ENCODE data around the gene ZNF284. TPM values are rescaled to one million over a fixed set of nuclear protein-coding genes. Genes with fewer than 3 reads are reported as not detected.
A peak's percentile ranks its signal among the peaks of the same experiment; 100 is the strongest.

Gene ZNF284
- total and polyA plus RNA-seq, 2 donors (not counting 1 experiment from before 2014, with no cell fraction given), result 2.1 to 3.3 TPM

GRCh38 chr19:44092108-44092507 lies 20.1 kb downstream of the ZNF284 start:
- no peaks in the 10 kb centered on the region for H4K20me1 ChIP-seq (ENCODE audit: control insufficient read depth, insufficient read depth, low read length, poor library complexity, severe bottlenecking)
- ATAC-seq (ENCODE audit: low read depth) (no peak), DNase-seq (no peak)
- H3K79me2 ChIP-seq (ENCODE audit: control insufficient read depth, insufficient read depth, low read length), result peaks cover 21% of the 10 kb centered on the region
- POLR2A ChIA-PET, result no interaction called here
- intact Hi-C loops (cut with micrococcal nuclease), result loop anchor here (10.0 kb wide), 1 partner anchor 313 kb away; the partner anchor contains the start of gene ZNF285
- no peak overlapping the region for H3K4me2 ChIP-seq (replicated peaks; ENCODE audit: low read depth, low read length, poor library complexity, severe bottlenecking)
- CTCF ChIA-PET, result no interaction called here
- no peaks in the 10 kb centered on the region for H3K9me3 ChIP-seq (ENCODE audit: control extremely low read depth in 1 of 3, control insufficient read depth in 2 of 3, insufficient read depth in 1 of 3, low read length in 2 of 3)
- no peaks in the 10 kb centered on the region for H3K27me3 ChIP-seq (replicated peaks in 1 of 4; ENCODE audit: control extremely low read depth in 1 of 4, control insufficient read depth in 3 of 4, insufficient read depth in 4 of 4, low read length in 3 of 4)
- TF ChIP-seq, protein P1, sequence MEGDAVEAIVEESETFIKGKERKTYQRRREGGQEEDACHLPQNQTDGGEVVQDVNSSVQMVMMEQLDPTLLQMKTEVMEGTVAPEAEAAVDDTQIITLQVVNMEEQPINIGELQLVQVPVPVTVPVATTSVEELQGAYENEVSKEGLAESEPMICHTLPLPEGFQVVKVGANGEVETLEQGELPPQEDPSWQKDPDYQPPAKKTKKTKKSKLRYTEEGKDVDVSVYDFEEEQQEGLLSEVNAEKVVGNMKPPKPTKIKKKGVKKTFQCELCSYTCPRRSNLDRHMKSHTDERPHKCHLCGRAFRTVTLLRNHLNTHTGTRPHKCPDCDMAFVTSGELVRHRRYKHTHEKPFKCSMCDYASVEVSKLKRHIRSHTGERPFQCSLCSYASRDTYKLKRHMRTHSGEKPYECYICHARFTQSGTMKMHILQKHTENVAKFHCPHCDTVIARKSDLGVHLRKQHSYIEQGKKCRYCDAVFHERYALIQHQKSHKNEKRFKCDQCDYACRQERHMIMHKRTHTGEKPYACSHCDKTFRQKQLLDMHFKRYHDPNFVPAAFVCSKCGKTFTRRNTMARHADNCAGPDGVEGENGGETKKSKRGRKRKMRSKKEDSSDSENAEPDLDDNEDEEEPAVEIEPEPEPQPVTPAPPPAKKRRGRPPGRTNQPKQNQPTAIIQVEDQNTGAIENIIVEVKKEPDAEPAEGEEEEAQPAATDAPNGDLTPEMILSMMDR (IDR thresholded peaks at IDR 0.05), result no peak
- TF ChIP-seq EZH2 (IDR thresholded peaks at IDR 0.05; ENCODE audit: borderline replicate concordance, insufficient read depth, low read depth, low read length, poor library complexity, severe bottlenecking), result no peak
- H2AFZ ChIP-seq (ENCODE audit: insufficient read depth, low read depth, low read length, poor library complexity, severe bottlenecking), result no peak overlapping the region
- H3K9me3 Mint-ChIP-seq (ENCODE audit: insufficient read depth), result no peaks in the 10 kb centered on the region
- 75% methylated on average over 2 of the region's 4 CpGs for WGBS (ENCODE audit: insufficient coverage)
- H3K4me1 ChIP-seq (ENCODE audit: control insufficient read depth in 2 of 2, insufficient read depth in 2 of 2, low read length in 2 of 2), result peaks cover 4 to 9% of the 10 kb centered on the region in 2 donors
- H3K4me3 Mint-ChIP-seq, result no peak overlapping the region
- H3K9ac ChIP-seq (ENCODE audit: low read length), result no peak overlapping the region
- H3K27me3 Mint-ChIP-seq, result no peaks in the 10 kb centered on the region
- H3K27ac Mint-ChIP-seq, result no peak overlapping the region
- peaks cover 16% of the 10 kb centered on the region for H3K4me1 Mint-ChIP-seq
- no peak overlapping the region for H3K4me3 ChIP-seq (ENCODE audit: control extremely low read depth in 1 of 5, extremely low read depth in 1 of 5, insufficient read depth in 1 of 5, low read depth in 2 of 5, low read length in 4 of 5)
- peaks cover under 1 to 7% of the 10 kb centered on the region in 2 experiments for H3K36me3 ChIP-seq (replicated peaks in 1 of 2; ENCODE audit: control extremely low read depth in 1 of 2, control insufficient read depth in 1 of 2, extremely low read depth in 1 of 2, insufficient read depth in 2 of 2, low read length in 1 of 2)
- H3K27ac ChIP-seq (ENCODE audit: low read length in 2 of 2), result no peak overlapping the region

DNA sequence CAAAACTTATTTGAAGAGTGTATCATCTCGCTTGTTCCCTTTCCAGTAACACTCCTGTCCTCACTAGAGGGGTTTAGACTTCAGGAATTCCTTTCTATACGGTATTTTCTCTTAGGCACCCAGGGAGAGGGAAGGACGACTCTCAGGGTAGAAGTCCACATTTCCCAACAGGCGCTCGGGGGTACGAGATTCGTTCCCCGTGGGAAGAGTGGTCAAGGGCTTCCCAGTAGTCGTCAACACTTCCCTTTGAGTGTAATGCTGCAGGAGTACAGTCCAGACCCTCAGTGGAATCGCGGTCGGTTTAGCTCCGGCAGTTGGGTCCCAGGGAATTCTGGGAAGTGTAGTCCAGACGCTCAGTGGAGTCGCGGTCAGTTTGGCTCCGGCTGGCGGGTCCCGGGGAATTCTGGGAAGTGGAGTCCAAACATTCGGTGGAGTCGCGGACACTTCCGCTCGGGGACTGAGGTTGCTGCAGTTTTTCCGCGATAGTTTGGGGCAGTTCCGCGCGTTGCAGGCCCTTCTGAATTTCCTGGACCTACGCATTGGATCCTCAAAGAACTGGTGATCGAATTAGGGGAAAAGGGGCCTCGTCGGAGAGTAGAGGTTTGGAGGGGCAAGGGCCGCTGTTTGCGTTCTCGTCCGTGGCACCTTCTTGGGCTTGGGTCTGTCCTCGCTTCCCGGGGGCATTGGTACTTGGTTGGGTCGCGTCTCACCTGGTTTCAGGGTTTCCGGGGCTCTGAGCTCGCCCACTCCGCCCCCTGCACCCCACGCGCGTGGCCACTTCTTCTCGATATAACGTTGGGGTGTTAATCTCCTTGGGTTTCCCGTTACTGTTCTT lies 22.2 kb downstream of the ZNF284 start, which contains the start of gene ZNF224:
TSS of gene ZNF224 (plus strand) at position 431 of the 835 bp plus-strand sequence. CDS start 3,513 bp downstream, outside the sequence.
- Histone ChIP-seq H3K27me3 (replicated peaks in 1 of 4; ENCODE audit: control extremely low read depth in 1 of 4, control insufficient read depth in 3 of 4, insufficient read depth in 4 of 4, low read length in 3 of 4) (no peaks in the 10 kb centered on the region), H3K27ac (ENCODE audit: low read length in 2 of 2) (peak within 1 kb of the TSS; percentile 39 to 70), H3K4me3 (ENCODE audit: control extremely low read depth in 1 of 5, extremely low read depth in 1 of 5, insufficient read depth in 1 of 5, low read depth in 2 of 5, low read length in 4 of 5) (peak within 1 kb of the TSS; percentile 67 to 95 (median 89)), H3K9ac (ENCODE audit: low read length) (peak within 1 kb of the TSS; percentile 80), H3K4me1 (ENCODE audit: control insufficient read depth in 2 of 2, insufficient read depth in 2 of 2, low read length in 2 of 2) (peaks cover 4 to 9% of the 10 kb centered on the region in 2 donors), H4K20me1 (ENCODE audit: control insufficient read depth, insufficient read depth, low read length, poor library complexity, severe bottlenecking) (peaks cover 3% of the 10 kb centered on the region), H2AFZ (ENCODE audit: insufficient read depth, low read depth, low read length, poor library complexity, severe bottlenecking) (peak within 1 kb of the TSS; percentile 97), H3K36me3 (replicated peaks in 1 of 2; ENCODE audit: control extremely low read depth in 1 of 2, control insufficient read depth in 1 of 2, extremely low read depth in 1 of 2, insufficient read depth in 2 of 2, low read length in 1 of 2) (peaks cover 15 to 26% of the 10 kb centered on the region in 2 experiments), H3K79me2 (ENCODE audit: control insufficient read depth, insufficient read depth, low read length) (peaks cover 40% of the 10 kb centered on the region), H3K4me2 (replicated peaks; ENCODE audit: low read depth, low read length, poor library complexity, severe bottlenecking) (peak within 1 kb of the TSS; percentile 86), H3K9me3 (ENCODE audit: control extremely low read depth in 1 of 3, control insufficient read depth in 2 of 3, insufficient read depth in 1 of 3, low read length in 2 of 3) (no peaks in the 10 kb centered on the region)
- CTCF ChIA-PET, result interaction anchor here (0.6 to 2.3 kb wide), 7 partner anchors 45 to 348 kb away, joined by 3 to 7 read pairs (median 4); partner anchors contain the start of genes ZNF235 and ZNF45
- DNase-seq (peak; percentile 87), ATAC-seq (ENCODE audit: low read depth) (peak; percentile 94)
- Mint-ChIP-seq H3K4me3 (peak within 1 kb of the TSS; percentile 96), H3K27ac (peak within 1 kb of the TSS; percentile 90), H3K9me3 (ENCODE audit: insufficient read depth) (no peaks in the 10 kb centered on the region), H3K4me1 (peaks cover 22% of the 10 kb centered on the region), H3K27me3 (no peaks in the 10 kb centered on the region)
- intact Hi-C loops (cut with micrococcal nuclease), result loop anchor here (1.0 to 10.0 kb wide), 10 partner anchors 19 to 311 kb away; partner anchors contain the start of genes ZNF222, ZNF225, ZNF230 and ZNF234
- TF ChIP-seq, protein P1 (IDR thresholded peaks at IDR 0.05), result no peak
- no peak for TF ChIP-seq EZH2 (IDR thresholded peaks at IDR 0.05; ENCODE audit: borderline replicate concordance, insufficient read depth, low read depth, low read length, poor library complexity, severe bottlenecking)
- POLR2A ChIA-PET, result interaction anchor here (1.0 to 1.3 kb wide), 2 partner anchors 20 to 118 kb away, joined by 3 to 8 read pairs; partner anchors contain the start of gene ZNF227
- WGBS (ENCODE audit: insufficient coverage), result under 1% methylated on average over 46 of the region's 50 CpGs
